Neural progenitor cell (in vitro differentiated cells): ENCODE measurements around the gene SSBP3. TPM values are rescaled to one million over a fixed set of nuclear protein-coding genes. Genes with fewer than 3 reads are reported as not detected.

Experiments
- DNase-seq: peaks from one replicate; pipeline ENCODE4 v3.0.0-alpha.2; 2016; ENCODE audit warnings: low spot score
- H2AFZ ChIP-seq: fragments of 200-600 bp; sonication (generic); replicated peaks from 2 replicates; pipeline ENCODE4 v1.6.1; 2016; ENCODE audit warnings: antibody characterized with exemption
- H3F3A ChIP-seq: fragments of 200-600 bp; sonication (generic); 2 replicates; pipeline ENCODE4 v1.6.1; 2016; ENCODE audit warnings: antibody characterized with exemption, low read depth
- H3K27ac ChIP-seq: fragments of 200-600 bp; sonication (generic); 2 replicates; pipeline ENCODE4 v1.5.1; 2016; ENCODE audit warnings: mild to moderate bottlenecking
- H3K27me3 ChIP-seq: fragments of 200-600 bp; sonication (generic); 2 replicates; pipeline ENCODE4 v1.6.1; 2016; ENCODE audit warnings: mild to moderate bottlenecking, moderate library complexity
- H3K36me3 ChIP-seq: fragments of 200-600 bp; sonication (generic); 2 replicates; pipeline ENCODE4 v1.5.1; 2016
- H3K4me1 ChIP-seq: fragments of 200-600 bp; sonication (generic); 2 replicates; pipeline ENCODE4 v1.6.1; 2016; ENCODE audit warnings: mixed run types
- H3K4me2 ChIP-seq: fragments of 200-600 bp; sonication (generic); 2 replicates; pipeline ENCODE4 v1.6.1; 2016
- H3K4me3 ChIP-seq: fragments of 200-600 bp; sonication (generic); 2 replicates; pipeline ENCODE4 v1.5.1; 2016
- H3K79me2 ChIP-seq: fragments of 200-600 bp; sonication (generic); 2 replicates; pipeline ENCODE4 v1.6.1; 2016; ENCODE audit warnings: low read depth
- H3K9ac ChIP-seq: fragments of 200-600 bp; sonication (generic); 2 replicates; pipeline ENCODE4 v1.6.1; 2016
- H3K9me3 ChIP-seq: fragments of 200-600 bp; sonication (generic); 2 replicates; pipeline ENCODE4 v1.5.1; 2016; ENCODE audit warnings: low read depth
- H4K20me1 ChIP-seq: fragments of 200-600 bp; sonication (generic); 2 replicates; pipeline ENCODE4 v1.6.1; 2016; ENCODE audit warnings: low read depth
- H3K27ac Mint-ChIP-seq: 3 replicates; pipeline ENCODE4 v1.8.0; 2021; ENCODE audit warnings: mixed read lengths
- H3K27me3 Mint-ChIP-seq: 2 replicates; pipeline ENCODE4 v1.8.0; 2022; ENCODE audit warnings: low read depth, mild to moderate bottlenecking, inconsistent platforms, moderate library complexity, mixed read lengths; ENCODE audit not compliant: insufficient read depth
- H3K36me3 Mint-ChIP-seq: 3 replicates; pipeline ENCODE4 v1.8.0; 2021; ENCODE audit warnings: mixed read lengths
- H3K4me1 Mint-ChIP-seq: 3 replicates; pipeline ENCODE4 v1.8.0; 2021; ENCODE audit warnings: mixed read lengths
- H3K4me3 Mint-ChIP-seq: 3 replicates; pipeline ENCODE4 v1.8.0; 2021; ENCODE audit warnings: mild to moderate bottlenecking, moderate library complexity, mixed read lengths
- H3K9me3 Mint-ChIP-seq: 3 replicates; pipeline ENCODE4 v1.8.0; 2020; ENCODE audit warnings: mixed read lengths
- EZH2 ChIP-seq: fragments of 200-600 bp; sonication (generic); IDR thresholded peaks from 2 replicates; pipeline ENCODE4 v1.6.1; 2017; ENCODE audit warnings: antibody characterized with exemption, mild to moderate bottlenecking, moderate library complexity
- EZH2phosphoT487 ChIP-seq: fragments of 200-600 bp; sonication (generic); IDR thresholded peaks from 2 replicates; pipeline ENCODE4 v1.6.1; 2017; ENCODE audit warnings: antibody characterized with exemption
- total RNA-seq: library from RNA; depleted of rRNA; stranded (reverse); fragments of >200 nt; gene quantifications from 2 replicates; pipeline ENCODE4 v1.2.3, GENCODE V29; 2015; ENCODE audit warnings: low replicate concordance
- TF ChIP-seq, protein P1 (sequence below): fragments of 200-600 bp; sonication (generic); IDR thresholded peaks from 2 replicates; pipeline ENCODE4 v1.5.1; 2017; ENCODE audit warnings: antibody characterized with exemption, mild to moderate bottlenecking

Gene SSBP3
- total RNA-seq, 1 donor from 2014 or later, result 53.0 TPM

DNA sequence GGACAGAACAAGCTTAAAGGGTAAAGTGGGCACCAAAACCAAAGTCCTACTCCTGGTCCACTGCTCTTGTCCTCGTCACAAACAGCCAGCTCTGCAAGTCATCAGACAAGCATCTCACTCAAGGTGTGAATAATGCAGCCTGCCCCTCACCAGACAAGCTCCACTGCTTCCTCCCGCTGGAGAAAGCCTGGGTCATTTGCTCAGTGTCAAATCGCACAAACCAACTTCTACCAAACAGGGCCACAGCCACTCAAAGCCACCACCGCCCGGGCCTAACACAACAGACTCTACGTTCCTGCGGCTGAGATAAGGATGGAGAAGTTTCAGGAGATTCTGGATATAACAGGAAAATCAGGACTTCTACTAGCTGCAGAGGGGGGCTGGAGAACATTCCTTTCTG is 3.3 kb downstream of the SSBP3 start:
- Mint-ChIP-seq H3K27ac (no peak overlapping the region), H3K4me1 (peaks cover 52% of the 10 kb centered on the region), H3K36me3 (peaks cover 56% of the 10 kb centered on the region), H3K4me3 (peak overlapping the region; percentile 90), H3K27me3 (no peaks in the 10 kb centered on the region), H3K9me3 (no peaks in the 10 kb centered on the region)
- Histone ChIP-seq H3K79me2 (peaks cover 77% of the 10 kb centered on the region), H2AFZ (no peak overlapping the region), H3F3A (peaks cover 13% of the 10 kb centered on the region), H4K20me1 (peaks cover 76% of the 10 kb centered on the region), H3K9me3 (no peaks in the 10 kb centered on the region), H3K4me2 (peak overlapping the region; percentile 87), H3K27ac (no peak overlapping the region), H3K27me3 (no peaks in the 10 kb centered on the region), H3K4me3 (peak overlapping the region; percentile 97), H3K4me1 (peaks cover 24% of the 10 kb centered on the region), H3K36me3 (peaks cover 9% of the 10 kb centered on the region), H3K9ac (no peak overlapping the region)
- DNase-seq, result no peak
- TF ChIP-seq EZH2 (no peak), EZH2phosphoT487 (no peak)
- TF ChIP-seq, protein P1, sequence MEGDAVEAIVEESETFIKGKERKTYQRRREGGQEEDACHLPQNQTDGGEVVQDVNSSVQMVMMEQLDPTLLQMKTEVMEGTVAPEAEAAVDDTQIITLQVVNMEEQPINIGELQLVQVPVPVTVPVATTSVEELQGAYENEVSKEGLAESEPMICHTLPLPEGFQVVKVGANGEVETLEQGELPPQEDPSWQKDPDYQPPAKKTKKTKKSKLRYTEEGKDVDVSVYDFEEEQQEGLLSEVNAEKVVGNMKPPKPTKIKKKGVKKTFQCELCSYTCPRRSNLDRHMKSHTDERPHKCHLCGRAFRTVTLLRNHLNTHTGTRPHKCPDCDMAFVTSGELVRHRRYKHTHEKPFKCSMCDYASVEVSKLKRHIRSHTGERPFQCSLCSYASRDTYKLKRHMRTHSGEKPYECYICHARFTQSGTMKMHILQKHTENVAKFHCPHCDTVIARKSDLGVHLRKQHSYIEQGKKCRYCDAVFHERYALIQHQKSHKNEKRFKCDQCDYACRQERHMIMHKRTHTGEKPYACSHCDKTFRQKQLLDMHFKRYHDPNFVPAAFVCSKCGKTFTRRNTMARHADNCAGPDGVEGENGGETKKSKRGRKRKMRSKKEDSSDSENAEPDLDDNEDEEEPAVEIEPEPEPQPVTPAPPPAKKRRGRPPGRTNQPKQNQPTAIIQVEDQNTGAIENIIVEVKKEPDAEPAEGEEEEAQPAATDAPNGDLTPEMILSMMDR, result no peak

DNA sequence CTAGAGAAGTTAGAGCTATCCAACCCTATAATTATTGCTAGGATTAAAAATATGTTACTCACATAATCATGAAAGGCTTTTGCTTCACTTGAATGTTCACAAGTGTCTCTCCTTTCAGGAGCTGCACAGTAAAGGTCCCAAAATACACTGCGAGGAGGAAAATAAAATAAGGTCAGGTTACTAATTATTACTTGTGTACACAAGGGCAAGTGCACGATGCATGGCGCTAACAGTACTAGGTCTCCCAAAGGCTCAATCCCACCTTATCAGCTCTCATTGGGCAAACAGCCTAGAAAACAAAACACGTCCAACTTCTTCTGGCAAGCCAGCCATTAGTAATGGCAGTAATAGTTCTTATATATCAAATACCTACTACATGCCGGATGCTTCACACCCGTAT is 4.4 kb downstream of the SSBP3 start:
- Mint-ChIP-seq H3K36me3 (peaks cover 60% of the 10 kb centered on the region), H3K27me3 (peaks cover 2% of the 10 kb centered on the region), H3K9me3 (no peaks in the 10 kb centered on the region), H3K27ac (no peak overlapping the region), H3K4me3 (no peak overlapping the region), H3K4me1 (peaks cover 57% of the 10 kb centered on the region)
- H3F3A ChIP-seq, result peaks cover 10% of the 10 kb centered on the region
- no peak overlapping the region for H3K9ac ChIP-seq
- H3K9me3 ChIP-seq, result no peaks in the 10 kb centered on the region
- no peak overlapping the region for H3K4me2 ChIP-seq
- peaks cover 22% of the 10 kb centered on the region for H3K4me1 ChIP-seq
- no peak overlapping the region for H3K4me3 ChIP-seq
- TF ChIP-seq EZH2 (no peak), EZH2phosphoT487 (no peak)
- TF ChIP-seq, protein P1, result no peak
- no peak overlapping the region for H2AFZ ChIP-seq
- H3K36me3 ChIP-seq, result peaks cover 9% of the 10 kb centered on the region
- DNase-seq, result no peak
- no peaks in the 10 kb centered on the region for H3K27me3 ChIP-seq
- H3K27ac ChIP-seq, result no peak overlapping the region
- H4K20me1 ChIP-seq, result peaks cover 87% of the 10 kb centered on the region
- H3K79me2 ChIP-seq, result peaks cover 88% of the 10 kb centered on the region

DNA sequence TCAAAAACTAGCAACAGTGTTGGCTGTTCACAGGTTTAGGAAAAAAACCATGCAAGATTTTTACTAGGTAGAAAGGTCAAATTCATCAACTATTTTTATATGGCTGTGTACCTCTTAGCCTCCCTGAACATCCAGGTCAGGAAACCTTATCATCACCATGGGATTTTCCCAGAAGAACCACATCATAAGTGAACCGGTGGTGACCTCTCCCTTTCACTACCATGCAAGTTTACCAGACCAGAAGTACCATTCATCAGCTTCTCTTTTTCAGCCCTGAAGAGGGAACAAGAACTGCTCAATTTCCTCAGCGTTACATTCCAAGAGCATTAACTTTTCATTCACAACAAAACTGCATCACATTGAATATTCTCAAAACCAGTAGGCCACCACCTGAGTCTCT is 5.9 kb downstream of the SSBP3 start:
- Histone ChIP-seq H3K27ac (no peak overlapping the region), H3K4me3 (no peak overlapping the region), H3K9ac (no peak overlapping the region), H3K27me3 (no peaks in the 10 kb centered on the region), H3K4me2 (no peak overlapping the region), H3F3A (peaks cover 7% of the 10 kb centered on the region), H3K36me3 (peaks cover 9% of the 10 kb centered on the region), H4K20me1 (peaks cover 100% of the 10 kb centered on the region), H3K79me2 (peaks cover 100% of the 10 kb centered on the region), H3K4me1 (peaks cover 22% of the 10 kb centered on the region), H3K9me3 (no peaks in the 10 kb centered on the region), H2AFZ (no peak overlapping the region)
- Mint-ChIP-seq H3K9me3 (no peaks in the 10 kb centered on the region), H3K27me3 (peaks cover 2% of the 10 kb centered on the region), H3K4me1 (peaks cover 62% of the 10 kb centered on the region), H3K27ac (no peak overlapping the region), H3K4me3 (no peak overlapping the region), H3K36me3 (peaks cover 67% of the 10 kb centered on the region)
- DNase-seq, result no peak
- TF ChIP-seq EZH2 (no peak), EZH2phosphoT487 (no peak)
- TF ChIP-seq, protein P1, result no peak
